KG1 (cell line): ENCODE results near the gene TMEM147.

Experiments used
- DNase-seq: peaks from one replicate; lab custom pipeline; 2025; lab: John Stamatoyannopoulos, UW

Gene TMEM147, protein sequence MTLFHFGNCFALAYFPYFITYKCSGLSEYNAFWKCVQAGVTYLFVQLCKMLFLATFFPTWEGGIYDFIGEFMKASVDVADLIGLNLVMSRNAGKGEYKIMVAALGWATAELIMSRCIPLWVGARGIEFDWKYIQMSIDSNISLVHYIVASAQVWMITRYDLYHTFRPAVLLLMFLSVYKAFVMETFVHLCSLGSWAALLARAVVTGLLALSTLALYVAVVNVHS

GRCh38 chr19:35545001-35545854 is at the start of gene TMEM147:
Gene TMEM147 (plus strand): TSS chr19:35545626. CDS start chr19:35545740, 114 bp downstream.
- peak; percentile 48 for DNase-seq

DNA sequence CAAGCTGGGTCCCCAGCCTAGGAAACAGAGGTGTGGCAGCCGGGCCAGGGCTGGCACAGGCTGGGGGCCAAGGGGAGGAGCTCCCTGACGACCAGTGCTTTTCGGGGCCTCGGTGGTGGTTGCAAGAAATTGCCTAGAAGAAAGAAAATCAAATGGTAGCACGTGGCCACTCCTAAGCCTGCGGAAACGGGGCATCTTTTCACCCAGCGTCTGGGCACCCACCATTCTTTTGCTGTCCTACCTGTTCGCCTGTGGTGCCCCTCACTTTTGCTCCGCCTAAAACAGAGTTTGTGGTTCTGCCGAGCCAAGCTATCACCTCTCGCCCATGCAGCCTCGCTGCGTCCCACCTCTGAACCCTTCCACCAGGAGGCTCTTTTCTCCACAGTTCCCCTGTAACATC is 48.0 kb upstream of the TMEM147 start:
- DNase-seq, result no peak

DNA sequence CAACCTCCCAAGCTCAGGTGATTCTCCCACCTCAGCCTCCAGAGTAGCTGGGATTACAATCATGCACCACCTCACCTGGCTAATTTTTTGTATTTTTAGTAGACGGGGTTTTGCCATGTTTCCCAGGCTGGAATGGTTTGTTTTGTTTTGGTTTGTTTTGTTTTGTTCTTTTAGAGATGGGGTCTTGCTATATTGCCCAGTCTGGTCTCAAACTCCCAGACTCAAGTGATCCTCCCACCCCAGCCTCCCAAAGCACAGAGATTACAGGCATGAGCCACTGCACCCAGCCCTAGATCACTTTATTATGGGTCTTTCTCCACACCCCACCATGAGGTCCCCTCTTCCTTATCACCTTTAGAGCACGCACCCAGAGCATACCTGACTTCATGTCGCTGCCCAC is 47.2 kb upstream of the TMEM147 start:
- DNase-seq, result no peak

DNA sequence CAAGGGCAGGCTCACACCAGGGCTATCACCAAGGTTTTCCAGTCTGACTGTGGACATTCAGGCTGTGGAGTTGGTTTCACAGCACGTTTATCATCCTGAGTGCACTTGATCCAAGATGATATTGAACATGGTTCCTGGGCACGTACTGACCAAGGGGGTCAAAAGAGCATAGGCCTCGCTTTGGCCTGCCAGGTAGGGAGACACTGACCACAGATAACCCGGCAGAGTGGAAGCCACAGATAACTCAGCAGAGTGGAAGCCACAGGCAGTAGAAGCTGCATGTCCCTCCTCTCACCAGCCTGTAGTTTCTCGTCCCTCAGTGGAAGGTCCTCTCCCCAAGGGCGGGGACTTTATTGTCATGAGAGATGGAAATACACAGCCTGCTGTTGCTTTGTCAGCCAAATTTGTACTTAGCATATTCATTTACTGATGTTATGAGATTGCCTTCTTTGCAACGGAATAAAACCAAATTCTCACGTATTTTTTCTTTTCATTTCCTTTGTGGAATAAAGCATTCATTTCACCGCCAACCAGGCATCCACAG is 46.4 kb upstream of the TMEM147 start:
- no peak for DNase-seq

GRCh38 chr19:35500611-35501010 is 44.8 kb upstream of the TMEM147 start:
- no peak for DNase-seq

DNA sequence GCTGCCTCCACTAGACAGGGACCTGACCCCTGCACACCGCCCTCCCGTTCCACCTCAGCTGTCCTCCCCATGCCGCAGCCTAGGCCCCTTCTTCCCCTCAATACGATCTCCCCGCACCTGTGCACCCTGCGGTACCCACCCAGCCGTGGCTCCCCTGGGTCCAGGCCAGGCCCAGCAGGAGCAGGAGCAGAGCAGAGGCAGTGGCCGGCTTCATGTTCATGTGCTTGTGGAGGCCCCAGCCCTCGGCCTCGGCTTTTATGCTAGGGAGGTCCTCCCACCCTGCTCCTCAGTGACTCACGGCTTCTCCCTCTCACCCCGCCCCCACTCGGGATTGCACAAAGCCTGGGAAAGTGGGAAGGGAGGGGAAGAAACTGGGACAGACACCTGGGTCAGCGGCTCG is 43.7 kb upstream of the TMEM147 start:
- DNase-seq, result no peak

- no peak for DNase-seq
Observed at GRCh38 chr19:35502751-35503150, 42.7 kb upstream of the TMEM147 start.

DNA sequence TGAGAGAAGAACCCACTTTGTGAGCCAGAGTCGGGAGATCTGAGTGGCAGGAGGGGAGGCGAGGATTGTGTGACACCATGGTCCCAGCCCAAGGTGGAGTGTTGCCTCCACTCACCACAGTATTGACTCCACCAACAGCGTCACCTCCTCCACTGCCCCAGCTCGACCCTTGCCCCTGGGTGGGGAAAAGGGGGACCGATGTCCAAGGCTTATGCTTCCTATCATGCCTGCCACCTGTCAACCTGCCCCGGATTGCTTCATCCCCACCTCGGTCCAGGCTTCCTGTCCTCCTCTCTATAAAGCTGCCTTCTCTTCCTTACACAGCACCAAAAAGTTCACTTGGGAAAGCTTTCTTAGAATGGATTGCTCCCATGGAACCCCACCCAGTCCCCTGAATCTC is 39.4 kb upstream of the TMEM147 start:
- DNase-seq, result no peak

- DNase-seq, result no peak
Observed at GRCh38 chr19:35507561-35507960, 37.9 kb upstream of the TMEM147 start.

- no peak for DNase-seq
Observed at GRCh38 chr19:35508129-35508528, 37.3 kb upstream of the TMEM147 start.

DNA sequence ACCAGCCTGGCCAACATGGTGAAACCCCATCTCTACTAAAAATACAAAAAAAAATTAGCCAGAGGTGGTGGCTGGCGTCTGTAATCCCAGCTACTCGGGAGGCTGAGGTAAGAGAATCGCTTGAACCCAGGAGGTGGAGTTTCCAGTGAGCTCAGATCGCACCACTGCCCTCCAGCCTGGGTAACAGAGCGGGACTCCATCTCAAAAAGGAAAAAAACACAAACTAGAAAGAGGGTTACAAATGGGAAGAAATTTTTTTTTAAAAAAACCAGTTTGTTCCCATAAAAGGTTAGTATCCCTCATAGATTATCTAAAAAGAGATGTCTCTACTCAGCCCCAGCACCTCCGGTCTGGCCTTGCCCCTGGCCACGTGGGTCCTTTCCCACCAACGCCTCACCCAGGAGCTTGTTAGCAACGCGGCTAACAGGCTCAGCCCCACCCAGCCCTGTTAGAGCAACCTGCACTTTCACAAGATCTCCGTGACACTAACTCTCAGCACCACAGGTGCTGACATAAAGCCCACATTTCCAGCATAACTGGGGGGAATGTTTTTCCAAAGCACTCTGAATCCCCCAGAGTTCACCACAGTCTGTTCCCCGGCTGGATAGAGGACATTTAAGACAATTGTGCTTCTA is 36.3 kb upstream of the TMEM147 start:
- DNase-seq, result no peak

GRCh38 chr19:35509861-35510625 is 35.4 kb upstream of the TMEM147 start:
- DNase-seq, result peak; percentile 7

DNA sequence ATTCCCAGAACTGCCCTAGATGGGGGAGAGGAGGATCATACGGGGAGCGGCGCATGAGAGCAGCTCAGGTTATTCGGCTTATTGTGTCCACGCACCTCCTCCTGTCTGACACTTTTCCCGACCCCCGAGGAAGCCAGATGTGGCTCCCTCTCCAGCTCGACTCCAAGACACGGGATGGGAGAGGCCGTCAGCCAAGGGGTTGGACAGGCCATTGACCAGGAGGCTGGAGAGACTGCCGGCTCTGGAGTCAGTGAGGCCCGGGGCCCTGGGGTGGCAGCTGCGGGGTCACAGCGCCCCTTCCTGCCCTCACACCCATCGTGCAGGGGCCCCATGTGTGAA is 34.8 kb upstream of the TMEM147 start:
- no peak for DNase-seq

GRCh38 chr19:35511337-35511736 is 34.1 kb upstream of the TMEM147 start:
- DNase-seq, result no peak

DNA sequence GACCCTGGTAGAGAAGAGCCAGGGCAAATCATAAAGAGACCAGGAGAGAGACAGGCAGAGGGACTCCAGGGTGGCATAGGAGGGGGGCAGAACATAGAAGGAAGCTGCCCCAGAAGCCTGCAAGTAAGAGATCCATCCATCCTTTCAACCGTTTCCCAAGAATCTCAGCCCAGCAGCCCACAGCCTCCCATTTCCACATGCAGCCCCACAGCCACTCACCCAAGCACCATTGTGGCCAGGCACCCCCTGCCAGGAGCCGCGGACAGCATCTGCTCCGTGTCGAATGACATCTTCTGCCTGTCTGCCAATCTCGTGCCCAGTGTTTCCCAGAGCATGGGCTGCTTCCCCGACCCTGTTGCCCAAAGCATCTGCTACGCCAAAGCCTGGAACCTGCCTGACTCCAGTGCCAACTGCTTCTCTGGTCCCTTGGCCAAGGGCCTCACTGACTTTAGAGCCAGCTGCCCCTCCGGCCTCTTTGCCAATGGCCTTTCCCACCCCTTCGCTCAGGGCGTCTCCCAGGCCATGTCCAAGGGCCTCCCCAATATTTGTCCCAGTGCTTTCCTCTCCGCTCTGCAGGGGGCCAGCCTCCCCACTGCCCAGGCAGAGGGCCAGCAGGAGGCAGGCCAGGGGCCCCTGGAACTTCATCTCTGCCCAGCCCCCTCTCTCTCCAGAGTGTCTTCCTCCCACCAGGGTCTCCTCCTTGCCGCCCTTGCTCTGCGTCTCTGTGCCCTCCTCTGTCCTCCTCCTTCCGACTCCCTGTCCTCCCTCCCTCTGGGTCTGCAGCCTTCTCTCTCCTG is 32.4 kb upstream of the TMEM147 start:
- DNase-seq, result no peak

DNA sequence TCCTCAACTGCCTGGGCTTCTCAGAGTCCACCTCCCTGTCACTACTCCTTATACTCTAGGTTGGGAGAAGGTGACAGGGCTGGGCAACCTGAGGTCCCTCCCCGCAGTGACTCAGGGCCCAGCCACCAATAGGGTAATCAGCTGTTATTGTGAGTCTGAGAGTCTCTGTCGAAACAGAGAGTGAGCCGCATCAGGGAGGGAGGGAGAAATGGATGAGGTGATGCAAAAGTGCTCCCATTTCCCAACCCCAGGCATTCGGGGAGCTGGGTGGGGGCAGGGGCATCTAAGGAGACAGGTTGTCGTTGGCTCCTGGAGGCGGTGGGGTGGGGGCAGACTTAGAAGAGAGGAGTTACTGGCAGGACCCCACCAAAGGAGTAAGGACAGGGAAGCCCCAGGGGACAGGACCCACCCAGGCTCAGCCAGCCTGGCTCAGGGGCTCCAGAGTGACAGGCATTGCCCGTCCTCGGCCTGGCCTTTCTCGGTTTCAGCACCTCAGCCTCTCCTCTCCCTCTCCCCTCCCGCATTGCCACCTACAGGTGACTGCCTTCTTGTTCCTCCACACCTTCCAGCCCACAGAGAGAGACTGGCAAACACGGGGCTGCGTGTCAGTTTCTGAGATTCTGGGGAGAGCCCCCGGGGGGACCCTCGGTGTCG is 31.7 kb upstream of the TMEM147 start, which contains the start of gene DMKN:
DMKN (minus strand) TSS at position 22 of the 654 bp plus-strand sequence. CDS start 174 bp downstream, outside the sequence.
- no peak for DNase-seq

DNA sequence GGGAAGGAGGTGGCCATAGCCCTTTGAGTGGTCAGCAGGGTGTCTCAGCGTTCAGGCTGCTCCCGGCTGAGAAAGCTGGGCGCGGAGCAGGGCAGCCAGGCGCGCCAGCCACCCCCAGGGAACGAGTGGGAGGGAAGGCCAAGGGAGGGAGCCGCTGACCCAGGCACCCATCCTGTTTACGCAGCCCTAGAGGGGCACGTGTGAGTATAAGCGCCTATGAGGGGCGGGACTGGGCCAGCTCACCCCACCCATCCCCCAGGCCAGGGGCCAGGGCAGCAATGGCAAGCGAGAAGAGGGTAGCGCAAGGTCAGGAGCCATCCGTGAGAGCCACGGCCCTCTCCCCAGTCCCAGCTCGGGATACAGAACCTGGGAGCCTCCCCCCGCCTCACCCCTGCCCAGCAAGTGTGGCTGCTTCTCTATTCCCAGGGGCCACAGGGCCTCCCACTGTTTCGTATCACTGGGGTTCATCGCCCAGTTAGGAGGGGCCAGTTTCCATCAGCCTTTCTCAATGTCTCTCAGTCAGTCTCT is 31.1 kb upstream of the TMEM147 start:
- DNase-seq, result no peak

GRCh38 chr19:35516310-35516709 is 29.1 kb upstream of the TMEM147 start:
- no peak for DNase-seq

DNA sequence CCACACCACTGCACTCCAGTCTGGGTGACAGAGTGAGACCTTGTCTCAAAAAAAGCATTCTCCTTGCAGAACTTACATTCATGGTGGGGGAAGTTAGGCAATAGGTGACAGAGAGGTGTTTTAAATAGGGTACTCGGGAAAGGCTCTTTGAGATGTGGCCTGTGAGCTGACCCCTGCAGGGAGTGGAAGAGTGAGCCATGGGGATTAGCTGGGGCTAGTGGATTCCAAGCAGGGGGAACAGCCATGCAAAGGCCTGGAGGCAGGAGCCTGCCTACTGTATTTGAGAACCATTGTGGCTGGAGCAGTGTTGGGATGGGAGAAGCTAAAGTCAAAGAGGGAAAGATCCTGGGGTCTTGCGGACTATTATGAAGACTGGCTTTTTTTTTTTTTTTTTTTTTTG is 28.1 kb upstream of the TMEM147 start:
- DNase-seq, result no peak

GRCh38 chr19:35518313-35518712 is 27.1 kb upstream of the TMEM147 start:
- DNase-seq, result no peak
